GM21529 (cell line): Measurements from ENCODE around the gene NCAPH2.
A peak's percentile ranks its signal among the peaks of the same experiment; 100 is the strongest.

Experiments
- ATAC-seq: cut with Tn5 transposase; IDR thresholded peaks from one replicate; pipeline ENCODE4 v1.9.1; 2021; ENCODE audit not compliant: unreplicated experiment

NCAPH2 gene

GRCh38 chr22:50488886-50489285, 19.1 kb upstream of the NCAPH2 start:
- no peak for ATAC-seq

GRCh38 chr22:50489363-50490243, 18.4 kb upstream of the NCAPH2 start:
- no peak for ATAC-seq

GRCh38 chr22:50490531-50491308, 17.3 kb upstream of the NCAPH2 start:
- ATAC-seq = no peak

- ATAC-seq = no peak
Observed at GRCh38 chr22:50497093-50497492, 10.9 kb upstream of the NCAPH2 start.

DNA sequence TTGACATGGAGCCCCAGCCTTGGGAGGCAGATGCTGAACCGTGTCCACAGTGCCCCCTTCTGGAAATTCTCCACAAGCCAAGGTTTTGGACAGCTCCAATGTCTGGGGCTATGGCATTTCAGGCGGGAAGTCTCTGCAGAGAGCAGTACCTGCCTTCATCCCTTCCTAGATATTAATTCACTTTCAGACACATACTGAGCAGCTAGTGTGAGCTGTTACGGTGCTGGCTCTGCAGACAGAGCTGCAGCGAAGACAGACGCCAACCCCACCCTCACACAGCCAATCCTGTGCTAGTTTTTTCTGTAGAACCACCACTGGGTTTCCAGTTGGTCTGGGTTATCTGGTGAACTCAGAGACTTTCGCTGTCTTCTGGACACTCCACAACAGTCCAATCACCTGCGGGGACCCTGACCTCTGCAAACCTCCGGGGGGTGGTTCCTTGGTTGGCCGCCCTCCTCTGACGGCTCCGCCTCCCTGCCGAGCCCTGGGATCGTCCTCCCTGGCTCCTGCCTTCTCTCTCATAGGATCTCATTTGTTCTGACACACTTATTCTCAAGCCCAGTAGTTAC, 9.6 kb upstream of the NCAPH2 start:
- ATAC-seq = no peak

DNA sequence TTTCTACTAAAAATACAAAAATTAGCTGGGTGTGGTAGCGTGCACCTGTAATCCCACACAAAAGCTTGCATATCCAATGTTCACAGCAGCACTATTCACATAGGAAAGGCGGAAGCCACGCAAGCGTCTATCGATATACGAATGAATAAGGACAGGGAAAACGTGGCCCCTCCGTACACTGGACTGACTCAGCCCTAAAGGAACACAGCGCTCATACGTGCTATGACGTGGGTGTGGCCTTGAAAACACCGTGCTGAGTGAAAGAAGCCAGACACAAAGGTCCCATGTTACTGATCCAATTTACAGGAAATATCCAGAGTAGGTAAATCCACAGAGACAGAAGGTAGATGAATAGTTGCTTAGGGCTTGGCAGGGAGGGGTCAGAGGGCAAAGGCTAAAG, 7.6 kb upstream of the NCAPH2 start:
- no peak for ATAC-seq

DNA sequence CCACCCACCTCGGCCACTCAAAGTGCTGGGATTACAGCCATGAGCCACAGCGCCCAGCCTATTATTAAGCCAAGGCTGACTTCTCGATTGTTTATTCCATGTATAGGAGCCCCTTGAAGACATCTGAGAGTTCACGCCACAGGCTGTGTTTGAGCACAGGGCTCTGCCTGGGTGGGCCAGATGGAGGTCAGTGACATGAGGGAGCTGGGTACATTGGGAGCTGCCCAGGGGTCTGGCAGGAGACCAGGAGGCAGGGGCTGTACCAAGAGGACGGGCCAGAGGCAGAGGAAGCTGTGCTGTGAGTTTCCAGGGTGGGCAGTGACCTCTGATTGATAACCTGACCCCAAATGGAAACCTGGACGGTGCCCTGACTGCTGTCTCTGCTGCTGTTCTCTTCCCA, 5.9 kb upstream of the NCAPH2 start:
- no peak for ATAC-seq

DNA sequence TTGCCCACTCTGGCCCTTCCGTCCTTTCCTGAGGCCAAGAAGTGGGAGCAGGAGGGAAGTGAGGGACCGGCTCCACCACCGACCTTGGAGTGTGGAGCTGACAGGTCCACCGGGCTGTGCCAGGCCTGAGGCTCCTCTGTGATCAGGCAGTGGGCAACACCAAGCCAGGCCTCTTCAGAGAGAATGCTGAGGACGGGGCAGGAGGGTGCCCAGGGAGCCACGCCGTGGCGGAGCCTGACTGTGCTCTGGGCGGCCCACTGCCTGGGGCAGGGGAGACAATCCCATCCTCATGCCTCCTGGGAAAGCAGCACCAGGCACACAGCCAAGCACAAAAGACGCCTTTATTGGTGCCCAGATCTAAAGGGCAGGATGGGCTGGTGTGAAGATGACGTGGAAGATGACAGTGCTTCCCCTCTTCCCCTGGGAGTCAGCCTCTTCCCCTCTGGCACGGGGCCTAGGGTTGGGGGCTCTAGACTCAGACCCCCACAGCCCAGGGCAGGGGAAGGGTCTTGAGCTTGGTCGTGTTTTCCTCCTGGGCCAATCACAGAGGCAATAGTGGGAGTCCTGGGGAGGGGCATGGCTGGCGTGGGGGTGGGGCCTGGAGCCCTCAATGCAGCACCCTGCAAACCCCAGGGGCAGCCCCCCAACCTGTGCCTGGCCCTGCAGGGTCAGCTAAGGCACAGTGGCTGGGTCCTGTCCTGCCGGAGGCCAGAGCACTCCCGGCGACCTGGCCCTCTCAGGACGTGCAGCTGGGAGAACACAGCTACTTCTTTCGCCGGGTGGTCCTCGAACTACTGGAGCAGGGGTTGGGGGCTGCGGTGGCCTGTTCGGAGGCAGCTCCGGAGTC, 5.2 kb upstream of the NCAPH2 start:
- no peak for ATAC-seq

GRCh38 chr22:50503475-50504145, 4.4 kb upstream of the NCAPH2 start:
- ATAC-seq = no peak

DNA sequence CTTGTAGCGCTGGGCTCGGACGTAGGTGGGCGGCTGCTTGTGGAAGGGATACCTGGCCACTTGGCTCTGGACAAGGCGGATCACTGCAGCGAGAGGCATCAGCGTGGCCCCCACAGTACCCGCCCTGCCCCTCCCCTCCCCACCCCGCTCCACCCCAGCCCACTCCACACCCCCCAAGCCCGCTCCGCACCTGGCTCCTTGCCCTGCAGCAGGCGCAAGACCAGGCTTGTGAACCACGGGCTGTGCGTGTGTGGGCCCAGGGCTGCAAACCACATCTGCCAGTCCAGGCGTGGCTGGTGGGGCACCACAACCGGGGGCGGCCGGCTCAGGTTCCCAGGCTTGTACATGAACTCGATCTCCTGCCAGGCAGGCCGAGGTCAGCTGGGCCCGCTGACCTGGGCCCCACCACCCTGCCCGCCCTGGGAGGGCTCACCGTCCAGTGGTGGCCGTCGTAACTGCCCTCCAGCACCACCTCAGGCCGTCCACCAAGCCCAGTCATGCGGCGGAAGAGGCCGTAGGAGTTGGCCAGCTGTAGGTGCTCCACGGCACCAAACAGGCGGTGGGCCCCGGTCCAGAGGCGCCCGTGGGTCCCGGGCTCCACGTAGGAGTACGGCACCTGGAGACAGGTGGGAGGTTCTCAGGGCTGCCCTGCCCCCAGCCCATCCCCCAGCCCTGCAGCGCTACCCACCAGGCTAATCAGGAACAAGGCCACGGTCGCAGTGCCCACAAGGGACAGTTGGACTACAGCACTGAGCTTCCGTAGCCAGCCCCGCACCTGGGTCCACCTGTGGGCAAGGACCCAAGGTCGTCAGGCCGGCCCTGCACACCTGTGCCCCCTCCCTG, 3.4 kb upstream of the NCAPH2 start:
- no peak for ATAC-seq

DNA sequence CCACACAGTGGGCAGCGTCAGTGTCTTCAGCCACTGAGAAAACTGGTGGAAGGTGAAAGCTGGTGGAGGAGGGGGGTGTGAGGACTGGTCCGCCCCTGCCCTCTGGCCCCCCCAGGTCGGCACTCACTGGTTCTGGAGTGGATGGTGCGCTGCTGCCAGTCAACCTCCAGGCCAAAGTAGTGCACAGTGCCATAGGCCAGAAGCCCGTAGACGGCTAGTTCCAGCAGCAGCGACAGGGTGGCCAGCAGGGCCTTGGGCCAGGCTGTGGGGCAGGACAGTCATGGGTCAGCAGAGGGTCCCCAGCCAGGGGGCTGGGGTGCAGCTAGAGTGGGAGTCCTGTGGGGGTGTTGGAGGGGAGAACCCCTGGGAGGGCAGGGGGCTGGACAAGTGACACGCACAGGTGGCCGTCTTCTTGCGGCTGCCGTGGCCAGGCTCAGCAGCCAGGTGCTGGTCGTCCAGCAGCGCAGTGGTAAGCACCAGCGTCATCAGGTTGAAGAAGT, 2.7 kb upstream of the NCAPH2 start:
- no peak for ATAC-seq

DNA sequence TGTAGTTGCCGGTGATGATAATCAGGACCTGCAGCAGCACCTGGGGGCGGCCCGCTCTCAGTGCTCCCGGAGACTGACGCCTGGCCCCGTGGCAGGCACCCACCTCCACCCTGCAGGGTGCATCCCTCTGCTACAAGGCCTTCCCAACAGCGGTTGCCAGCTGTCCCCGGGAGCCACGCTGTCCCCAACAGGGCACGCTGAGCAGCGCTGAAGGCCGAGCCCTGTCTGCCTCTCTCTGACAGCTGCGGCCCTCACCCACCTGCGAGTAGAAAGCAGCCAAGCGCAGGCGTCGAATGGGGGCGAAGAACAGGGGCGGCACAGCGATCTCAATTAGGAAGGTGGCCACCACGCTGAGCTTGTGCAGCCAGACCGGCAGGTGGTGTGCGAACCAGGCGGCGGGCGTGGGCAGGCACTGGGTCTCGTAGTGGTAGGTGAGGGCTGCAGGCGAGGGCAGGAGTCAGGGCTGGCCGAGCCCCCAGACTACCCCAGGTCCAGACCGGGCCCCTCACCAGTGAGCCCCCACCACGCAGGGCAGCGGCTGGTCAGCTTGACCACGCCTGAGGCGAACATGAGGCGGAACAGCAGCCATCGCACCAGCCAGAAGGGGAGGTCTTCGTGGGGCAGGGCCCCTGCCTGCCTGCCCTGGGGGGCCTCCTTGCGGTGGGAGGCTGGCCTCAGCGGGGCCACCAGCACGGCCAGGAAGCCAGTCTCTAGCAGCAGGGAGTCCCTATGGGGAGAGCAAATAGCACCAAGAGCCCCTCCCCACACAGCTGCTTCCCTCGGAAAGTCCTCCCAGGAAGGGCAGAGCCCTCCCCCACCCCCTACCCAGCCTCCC, 2.0 kb upstream of the NCAPH2 start:
- no peak for ATAC-seq

DNA sequence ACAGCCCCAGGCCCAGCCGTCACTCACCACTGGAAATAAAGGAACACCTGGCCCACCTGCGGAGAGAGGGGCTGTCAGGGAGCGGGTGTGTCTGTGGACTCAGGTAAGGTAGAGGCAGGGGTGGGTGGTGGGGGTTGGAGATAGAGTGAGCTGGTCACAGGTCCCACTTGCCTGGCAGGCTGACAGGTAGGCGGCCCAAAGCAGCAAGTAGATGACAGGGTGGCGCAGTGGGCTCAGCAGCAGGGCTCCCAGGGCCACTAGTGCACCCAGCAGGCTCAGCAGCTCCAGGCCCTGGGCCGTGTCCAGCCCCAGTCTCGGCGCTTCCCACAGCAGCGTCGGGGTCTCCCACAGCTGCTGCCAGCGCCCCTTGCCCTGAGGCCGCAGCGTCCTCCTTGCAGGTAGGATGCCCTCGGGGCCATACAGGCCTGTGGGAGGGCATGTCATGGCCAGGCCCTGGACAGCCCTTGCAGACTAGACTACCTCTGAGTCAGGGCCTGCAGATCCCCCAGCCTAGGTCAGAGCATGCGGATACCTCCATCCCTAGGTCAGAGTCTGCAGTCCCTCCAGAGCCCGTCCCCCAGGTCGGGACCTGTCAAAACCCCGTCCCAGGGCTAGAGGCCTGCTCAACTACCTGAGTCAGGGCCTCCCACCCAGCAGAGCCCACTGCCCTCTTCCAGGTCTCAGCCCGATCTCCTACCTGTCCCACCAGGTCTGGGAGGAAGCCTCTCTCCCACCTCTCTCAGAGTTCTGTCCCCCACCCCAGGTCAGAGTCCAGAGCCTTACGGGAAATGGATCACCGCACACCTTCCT, 1.2 kb upstream of the NCAPH2 start:
- ATAC-seq = no peak

DNA sequence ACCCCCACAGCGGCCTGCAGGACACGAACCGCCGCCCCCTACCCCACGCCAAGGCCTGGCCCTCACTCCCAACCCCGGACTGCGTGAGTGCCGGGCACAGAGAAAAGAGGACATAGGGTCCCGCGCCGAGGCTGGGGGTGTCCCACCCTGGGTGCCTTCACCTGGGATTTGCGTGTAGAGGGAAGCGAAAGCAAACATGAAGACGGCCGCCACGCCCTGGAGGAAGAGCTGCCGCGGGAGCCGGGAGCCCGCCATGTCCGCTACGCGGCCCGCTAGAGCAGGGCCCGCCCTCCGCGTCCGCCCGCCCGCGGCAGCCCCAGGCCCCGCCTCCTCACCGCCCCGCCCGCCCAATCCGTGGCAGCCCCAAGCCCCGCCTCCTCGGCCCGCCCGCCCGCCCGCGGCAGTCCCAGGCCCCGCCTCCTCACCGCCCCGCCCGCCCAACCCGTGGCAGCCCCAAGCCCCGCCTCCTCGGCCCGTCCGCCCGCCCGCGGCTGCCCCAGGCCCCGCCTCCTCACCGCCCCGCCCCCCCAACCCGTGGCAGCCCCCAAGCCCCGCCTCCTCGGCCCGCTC, 518 bp upstream of the NCAPH2 start, which contains the start of gene LMF2:
LMF2 (minus strand) TSS at position 282 of the 570 bp plus-strand sequence; CDS start at position 255, 27 bp downstream.
- peak; percentile 55 for ATAC-seq

DNA sequence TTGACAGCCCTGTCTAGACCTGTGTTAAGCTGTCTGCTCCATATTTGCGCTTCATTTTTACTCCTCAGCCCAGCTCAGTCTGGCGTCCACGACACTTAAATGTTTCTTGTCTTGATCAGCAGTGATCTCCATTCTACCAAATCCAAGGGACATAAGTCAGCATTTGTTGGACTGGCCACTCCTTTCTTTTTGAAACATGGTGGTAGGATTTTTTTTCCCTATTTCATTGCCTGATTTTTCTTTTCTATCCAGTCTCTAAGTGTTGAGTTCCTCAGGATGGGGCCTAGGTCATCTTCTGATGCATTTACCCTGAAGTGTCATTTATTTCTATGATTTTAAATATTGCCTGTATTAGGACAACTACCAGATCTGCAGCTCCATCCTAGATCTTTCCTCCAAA, 873 bp downstream of the NCAPH2 start:
- ATAC-seq = no peak

DNA sequence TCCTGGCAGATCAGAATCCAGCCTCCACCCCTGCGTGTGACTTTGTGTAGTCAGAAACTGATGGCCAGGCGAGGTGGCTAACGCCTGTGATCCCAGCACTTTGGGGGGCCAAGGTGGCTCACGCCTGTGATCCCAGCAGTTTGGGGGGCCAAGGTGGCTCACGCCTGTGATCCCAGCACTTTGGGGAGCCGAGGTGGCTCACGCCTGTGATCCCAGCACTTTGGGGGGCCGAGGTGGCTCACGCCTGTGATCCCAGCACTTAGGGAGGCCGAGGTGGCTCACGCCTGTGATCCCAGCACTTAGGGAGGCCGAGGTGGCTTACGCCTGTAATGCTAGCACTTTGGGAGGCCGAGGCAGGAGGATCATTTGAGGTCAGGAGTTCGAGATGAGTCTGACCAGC, 5.2 kb downstream of the NCAPH2 start:
- no peak for ATAC-seq

DNA sequence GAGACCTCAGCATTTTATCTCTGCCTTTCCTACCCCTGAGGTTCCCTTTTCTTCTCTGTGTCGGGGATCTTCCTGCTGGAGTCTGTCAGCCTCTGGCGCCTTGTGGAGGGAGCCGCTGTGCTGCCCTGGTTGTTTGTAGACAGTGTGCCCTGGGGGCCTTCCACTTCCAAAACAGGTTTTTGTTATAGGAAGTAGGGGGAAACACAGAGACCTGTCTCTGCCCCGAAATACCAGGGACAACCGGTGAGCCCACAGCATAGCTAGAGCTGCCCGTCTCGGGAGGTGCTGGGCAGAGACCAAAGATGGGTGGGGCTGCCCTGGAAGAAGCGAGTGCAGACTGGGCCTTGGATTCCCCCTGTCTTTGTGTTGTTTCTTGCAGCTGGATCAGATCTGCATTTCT, 8.0 kb downstream of the NCAPH2 start:
- ATAC-seq = no peak
